Kidney tubule cell (primary cell): ENCODE data around the gene SIGLEC1.
A peak's percentile ranks its signal among the peaks of the same experiment; 100 is the strongest.

Experiments
- DNase-seq: peaks from one replicate; pipeline ENCODE4 v3.0.0-alpha.2; 2018; ENCODE audit warnings: low spot score

SIGLEC1 gene

GRCh38 chr20:3728876-3729275, 16.5 kb upstream of the SIGLEC1 start:
- DNase-seq, result no peak

GRCh38 chr20:3728354-3728753, 16.0 kb upstream of the SIGLEC1 start:
- DNase-seq, result no peak

- no peak for DNase-seq
Observed at GRCh38 chr20:3727401-3728021, 15.1 kb upstream of the SIGLEC1 start.

- no peak for DNase-seq
Observed at GRCh38 chr20:3724356-3724755, 12.0 kb upstream of the SIGLEC1 start.

- DNase-seq, result no peak
Observed at GRCh38 chr20:3723284-3723683, 10.9 kb upstream of the SIGLEC1 start.

- DNase-seq, result no peak
Observed at GRCh38 chr20:3721912-3722311, 9.5 kb upstream of the SIGLEC1 start.

GRCh38 chr20:3720626-3721025, 8.2 kb upstream of the SIGLEC1 start:
- DNase-seq, result no peak

- DNase-seq, result no peak
Observed at GRCh38 chr20:3720068-3720467, 7.7 kb upstream of the SIGLEC1 start.

GRCh38 chr20:3719046-3719445, 6.6 kb upstream of the SIGLEC1 start:
- no peak for DNase-seq

- peak; percentile 40 for DNase-seq
Observed at GRCh38 chr20:3716195-3716834, 3.9 kb upstream of the SIGLEC1 start.

GRCh38 chr20:3714092-3714491, 1.7 kb upstream of the SIGLEC1 start:
- DNase-seq, result no peak

GRCh38 chr20:3711484-3711941, 887 bp downstream of the SIGLEC1 start:
- DNase-seq, result no peak

- peak; percentile 36 for DNase-seq
Observed at GRCh38 chr20:3710703-3711483, 1.5 kb downstream of the SIGLEC1 start.

GRCh38 chr20:3710011-3710466, 2.4 kb downstream of the SIGLEC1 start:
- DNase-seq, result no peak

GRCh38 chr20:3707508-3707899, 4.9 kb downstream of the SIGLEC1 start:
- DNase-seq, result no peak

GRCh38 chr20:3706774-3707507, 5.5 kb downstream of the SIGLEC1 start:
- peak; percentile 19 for DNase-seq

- DNase-seq, result no peak
Observed at GRCh38 chr20:3705970-3706739, 6.2 kb downstream of the SIGLEC1 start.

- no peak for DNase-seq
Observed at GRCh38 chr20:3705491-3705969, 6.9 kb downstream of the SIGLEC1 start.

- DNase-seq, result no peak
Observed at GRCh38 chr20:3704087-3704486, 8.3 kb downstream of the SIGLEC1 start.

- DNase-seq, result no peak
Observed at GRCh38 chr20:3702611-3703391, 9.6 kb downstream of the SIGLEC1 start.
